ENCODE measurements around the gene ACBD6.

Gene ACBD6

GRCh38 chr1:180241716-180242544 is 260.4 kb downstream of the ACBD6 start:
- DNase-seq (ENCODE audit: low spot score), result no peak

- no peak for DNase-seq (ENCODE audit: low spot score)
These were observed 263.0 kb downstream of the ACBD6 start for GRCh38 chr1:180239145-180240096.

GRCh38 chr1:180238675-180239074 is 263.7 kb downstream of the ACBD6 start:
- no peak for DNase-seq (ENCODE audit: low spot score)

Measured in D341Med (cell line).